MM.1S (cell line): ENCODE measurements around the gene APOBEC4.

ENCODE experiments used
- DNase-seq: peaks from one replicate; pipeline ENCODE4 v3.0.0-alpha.2; 2015
- H2AFZ ChIP-seq: fragments of 300-600 bp; sonication (generic); 2 replicates; pipeline ENCODE4 v1.6.0; 2016; ENCODE audit warnings: antibody characterized with exemption, low read length
- H3F3A ChIP-seq: fragments of 300-600 bp; sonication (generic); 2 replicates; pipeline ENCODE4 v1.6.1; 2016; ENCODE audit warnings: mild to moderate bottlenecking, antibody characterized with exemption, low read length, moderate library complexity, mixed read lengths; ENCODE audit not compliant: insufficient read depth
- H3K27ac ChIP-seq: fragments of 300-600 bp; sonication (generic); 2 replicates; pipeline ENCODE4 v1.5.1; 2016; ENCODE audit warnings: mild to moderate bottlenecking, low read length
- H3K27me3 ChIP-seq: fragments of 300-600 bp; sonication (generic); replicated peaks from 2 replicates; pipeline ENCODE4 v1.6.0; 2016; ENCODE audit warnings: low read length; ENCODE audit not compliant: insufficient read depth
- H3K36me3 ChIP-seq: fragments of 300-600 bp; sonication (generic); replicated peaks from 2 replicates; pipeline ENCODE4 v1.6.1; 2016; ENCODE audit warnings: mild to moderate bottlenecking, low read length, mixed read lengths; ENCODE audit not compliant: insufficient read depth
- H3K4me1 ChIP-seq: fragments of 300-600 bp; sonication (generic); 2 replicates; pipeline ENCODE4 v1.6.1; 2016; ENCODE audit warnings: low read length, mixed read lengths
- H3K4me2 ChIP-seq: fragments of 300-600 bp; sonication (generic); 2 replicates; pipeline ENCODE4 v1.6.0; 2016; ENCODE audit warnings: low read depth, low read length
- H3K4me3 ChIP-seq: fragments of 300-600 bp; sonication (generic); 2 replicates; pipeline ENCODE4 v1.5.1; 2016; ENCODE audit warnings: low read length, mixed read lengths
- H3K79me2 ChIP-seq: fragments of 300-600 bp; sonication (generic); 2 replicates; pipeline ENCODE4 v1.6.1; 2016; ENCODE audit warnings: mixed run types, low read length, mixed read lengths
- H3K9ac ChIP-seq: fragments of 300-600 bp; sonication (generic); 2 replicates; pipeline ENCODE4 v1.6.1; 2016; ENCODE audit warnings: low read length, mixed read lengths
- H3K9me2 ChIP-seq: fragments of 300-600 bp; sonication (generic); replicated peaks from 2 replicates; pipeline ENCODE4 v1.6.1; 2016; ENCODE audit warnings: mild to moderate bottlenecking, low read length, mixed read lengths; ENCODE audit not compliant: insufficient read depth
- H3K9me3 ChIP-seq: fragments of 300-600 bp; sonication (generic); replicated peaks from 2 replicates; pipeline ENCODE4 v1.6.1; 2016; ENCODE audit warnings: mild to moderate bottlenecking, low read length, mixed read lengths; ENCODE audit not compliant: insufficient read depth
- H4K20me1 ChIP-seq: fragments of 300-600 bp; sonication (generic); 2 replicates; pipeline ENCODE4 v1.6.1; 2016; ENCODE audit warnings: mild to moderate bottlenecking, low read length, moderate library complexity, mixed read lengths; ENCODE audit not compliant: insufficient read depth
- EZH2 ChIP-seq: fragments of 300-600 bp; sonication (generic); optimal IDR thresholded peaks from 2 replicates; pipeline ENCODE3; 2017; ENCODE audit warnings: low read depth, mild to moderate bottlenecking, antibody characterized with exemption, low read length, mixed read lengths
- EZH2phosphoT487 ChIP-seq: fragments of 300-600 bp; sonication (generic); IDR thresholded peaks from 2 replicates; pipeline ENCODE4 v1.6.1; 2018; ENCODE audit warnings: antibody characterized with exemption, low read length
- TF ChIP-seq, protein P1 (sequence below): fragments of 300-600 bp; sonication (generic); IDR thresholded peaks from 2 replicates; pipeline ENCODE4 v1.5.1; 2016; ENCODE audit warnings: antibody characterized with exemption, low read length, mixed read lengths

APOBEC4 gene

DNA sequence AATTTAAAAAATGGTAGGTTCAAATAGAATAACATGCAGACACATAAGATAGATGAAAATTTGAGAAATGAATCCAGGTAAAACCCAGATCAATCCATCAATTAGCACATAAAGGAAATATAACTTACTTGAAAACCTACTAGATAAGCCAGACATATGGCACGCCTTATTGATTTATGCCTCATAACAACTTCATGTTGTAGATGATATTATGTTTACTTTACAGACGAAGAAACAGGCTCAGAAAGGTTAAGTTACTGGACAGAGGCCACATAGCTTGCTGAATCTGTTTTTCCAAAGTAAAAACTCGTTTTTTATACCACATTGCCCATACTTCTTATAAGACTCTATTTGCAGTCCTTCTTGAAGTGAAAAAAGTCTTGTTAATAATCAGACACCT lies 40.7 kb downstream of the APOBEC4 start:
- Histone ChIP-seq H3F3A (no peaks in the 10 kb centered on the region), H4K20me1 (no peaks in the 10 kb centered on the region), H2AFZ (no peak overlapping the region), H3K4me1 (peaks cover under 1% of the 10 kb centered on the region; the same call in 1 of the 2 replicates), H3K9me2 (no peaks in the 10 kb centered on the region), H3K4me2 (no peak overlapping the region), H3K27me3 (no peaks in the 10 kb centered on the region), H3K4me3 (no peak overlapping the region), H3K9ac (no peak overlapping the region), H3K79me2 (no peaks in the 10 kb centered on the region), H3K27ac (no peak overlapping the region), H3K9me3 (no peaks in the 10 kb centered on the region), H3K36me3 (no peaks in the 10 kb centered on the region)
- DNase-seq: no peak
- no peak for TF ChIP-seq EZH2phosphoT487
- TF ChIP-seq, protein P1, sequence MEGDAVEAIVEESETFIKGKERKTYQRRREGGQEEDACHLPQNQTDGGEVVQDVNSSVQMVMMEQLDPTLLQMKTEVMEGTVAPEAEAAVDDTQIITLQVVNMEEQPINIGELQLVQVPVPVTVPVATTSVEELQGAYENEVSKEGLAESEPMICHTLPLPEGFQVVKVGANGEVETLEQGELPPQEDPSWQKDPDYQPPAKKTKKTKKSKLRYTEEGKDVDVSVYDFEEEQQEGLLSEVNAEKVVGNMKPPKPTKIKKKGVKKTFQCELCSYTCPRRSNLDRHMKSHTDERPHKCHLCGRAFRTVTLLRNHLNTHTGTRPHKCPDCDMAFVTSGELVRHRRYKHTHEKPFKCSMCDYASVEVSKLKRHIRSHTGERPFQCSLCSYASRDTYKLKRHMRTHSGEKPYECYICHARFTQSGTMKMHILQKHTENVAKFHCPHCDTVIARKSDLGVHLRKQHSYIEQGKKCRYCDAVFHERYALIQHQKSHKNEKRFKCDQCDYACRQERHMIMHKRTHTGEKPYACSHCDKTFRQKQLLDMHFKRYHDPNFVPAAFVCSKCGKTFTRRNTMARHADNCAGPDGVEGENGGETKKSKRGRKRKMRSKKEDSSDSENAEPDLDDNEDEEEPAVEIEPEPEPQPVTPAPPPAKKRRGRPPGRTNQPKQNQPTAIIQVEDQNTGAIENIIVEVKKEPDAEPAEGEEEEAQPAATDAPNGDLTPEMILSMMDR: no peak
- TF ChIP-seq EZH2: no peak

DNA sequence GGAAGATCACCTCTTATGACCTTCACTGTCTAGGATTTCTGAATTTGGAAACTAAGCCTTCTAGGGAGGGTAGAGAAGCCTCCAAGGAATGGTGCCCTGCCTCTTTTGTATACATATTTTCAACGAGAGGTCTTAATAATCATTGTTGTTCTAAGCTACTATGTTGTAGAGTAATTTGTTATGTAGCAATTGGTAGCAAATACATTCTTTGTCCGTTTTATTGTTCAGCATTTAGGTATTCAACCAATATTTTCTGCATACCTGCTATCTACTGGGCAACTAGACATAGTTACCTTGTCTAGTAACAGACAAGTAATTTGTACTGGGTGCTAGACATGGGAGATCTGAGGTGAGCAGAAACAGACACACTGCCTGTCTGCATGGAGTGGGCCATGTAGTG lies 42.1 kb downstream of the APOBEC4 start:
- no peaks in the 10 kb centered on the region for H3K36me3 ChIP-seq
- H3K27me3 ChIP-seq: no peaks in the 10 kb centered on the region
- no peaks in the 10 kb centered on the region for H3K9me3 ChIP-seq
- no peak overlapping the region for H3K27ac ChIP-seq
- peaks cover 6% of the 10 kb centered on the region; the same call in 1 of the 2 replicates for H3K4me1 ChIP-seq
- H3K4me3 ChIP-seq: no peak overlapping the region
- no peak overlapping the region for H2AFZ ChIP-seq
- H4K20me1 ChIP-seq: no peaks in the 10 kb centered on the region
- TF ChIP-seq, protein P1: no peak
- TF ChIP-seq EZH2phosphoT487: no peak
- TF ChIP-seq EZH2: no peak
- no peak overlapping the region for H3K9ac ChIP-seq
- no peaks in the 10 kb centered on the region for H3K79me2 ChIP-seq
- DNase-seq: no peak
- no peaks in the 10 kb centered on the region for H3F3A ChIP-seq
- no peak overlapping the region for H3K4me2 ChIP-seq
- no peaks in the 10 kb centered on the region for H3K9me2 ChIP-seq

DNA sequence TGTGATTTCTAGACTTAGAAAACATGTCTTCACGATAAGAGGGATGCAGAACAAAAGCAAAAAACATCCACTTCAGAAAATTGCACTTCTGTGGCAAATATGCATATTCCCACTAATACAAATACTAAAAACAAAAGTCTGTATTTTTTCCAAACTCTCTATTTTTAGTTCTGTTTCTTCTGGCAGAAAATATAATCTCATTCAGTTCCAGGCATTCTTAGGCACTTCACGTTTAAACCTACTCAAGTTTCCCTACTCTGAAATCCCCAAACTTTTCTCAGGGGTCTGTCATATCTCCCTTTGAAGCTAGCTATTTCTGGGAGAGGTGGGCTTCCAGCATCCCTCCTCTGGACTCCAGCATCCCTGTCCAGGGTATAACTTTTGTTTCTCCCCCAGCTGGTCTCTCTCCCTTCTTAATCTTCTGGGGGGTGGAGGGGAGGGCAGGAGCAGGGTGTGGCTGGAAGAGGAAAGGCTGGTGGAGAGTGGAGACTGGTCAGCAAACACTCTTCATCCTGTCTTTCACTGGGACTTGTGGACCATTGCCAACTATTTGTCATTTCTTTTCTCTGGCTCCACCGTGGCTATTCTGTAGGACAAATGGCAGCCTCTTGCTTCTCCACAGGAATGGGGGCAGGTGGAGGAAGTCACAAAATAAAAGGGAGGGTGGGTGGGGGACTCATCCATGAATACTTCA lies 43.2 kb downstream of the APOBEC4 start:
- TF ChIP-seq, protein P1: no peak
- no peak for TF ChIP-seq EZH2
- no peak for TF ChIP-seq EZH2phosphoT487

More for the DNA sequence above, 43.2 kb downstream of the APOBEC4 start:
- H3K9me3 ChIP-seq: no peaks in the 10 kb centered on the region
- H3K4me2 ChIP-seq: no peak overlapping the region
- H3K4me1 ChIP-seq: peaks cover 6% of the 10 kb centered on the region; the same call in 1 of the 2 replicates
- no peak overlapping the region for H3K27ac ChIP-seq
- no peaks in the 10 kb centered on the region for H3F3A ChIP-seq
- H3K27me3 ChIP-seq: no peaks in the 10 kb centered on the region
- no peak for DNase-seq
- H3K36me3 ChIP-seq: no peaks in the 10 kb centered on the region
- H4K20me1 ChIP-seq: no peaks in the 10 kb centered on the region
- no peaks in the 10 kb centered on the region for H3K9me2 ChIP-seq
- H2AFZ ChIP-seq: no peak overlapping the region
- no peak overlapping the region for H3K9ac ChIP-seq
- no peaks in the 10 kb centered on the region for H3K79me2 ChIP-seq
- H3K4me3 ChIP-seq: no peak overlapping the region
